Measurements from ENCODE around the gene VPREB1. TPM values are rescaled to one million over a fixed set of nuclear protein-coding genes. Genes with fewer than 3 reads are reported as not detected.
"Not testable (repeated sequence)": the region's sequence is repeated elsewhere in the genome, so short reads cannot be mapped to it uniquely, and the experiment has no call there.

Gene VPREB1
- total RNA-seq, 1 experiment from 2014 or later, result not detected

DNA sequence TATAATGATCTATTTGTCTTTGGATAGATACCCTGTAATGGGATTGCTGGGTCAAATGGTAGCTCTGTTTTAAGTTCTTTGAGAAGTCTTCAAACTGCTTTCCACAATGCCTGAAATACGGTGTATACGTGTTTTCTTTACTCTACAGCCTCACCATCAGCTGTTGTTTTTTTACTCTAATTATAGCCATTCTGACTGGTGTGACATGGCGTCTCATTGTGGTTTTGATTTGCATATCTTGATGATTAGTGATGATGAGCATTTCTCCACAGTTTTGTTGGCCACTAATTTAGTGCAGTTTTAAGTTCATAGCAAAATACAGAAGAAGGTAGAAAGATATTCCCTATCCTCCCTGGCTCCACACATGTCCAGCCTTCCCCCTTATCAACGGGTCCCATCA lies 26.3 kb upstream of the VPREB1 start:
- Histone ChIP-seq H3K4me2 (no peak overlapping the region), H3K27me3 (ENCODE audit: insufficient read depth, low read depth) (no peaks in the 10 kb centered on the region), H3K79me2 (ENCODE audit: low read depth) (no peaks in the 10 kb centered on the region), H3F3A (ENCODE audit: insufficient read depth, low read depth) (no peaks in the 10 kb centered on the region), H3K9me3 (ENCODE audit: insufficient read depth, low read depth) (no peaks in the 10 kb centered on the region), H3K36me3 (ENCODE audit: low read depth) (no peaks in the 10 kb centered on the region), H3K4me3 (no peak overlapping the region), H2AFZ (no peak overlapping the region), H3K27ac (no peak overlapping the region), H4K20me1 (ENCODE audit: insufficient read depth) (no peaks in the 10 kb centered on the region), H3K4me1 (replicated peaks; ENCODE audit: insufficient read depth) (no peaks in the 10 kb centered on the region), H3K9me2 (ENCODE audit: insufficient read depth) (no peaks in the 10 kb centered on the region)
- TF ChIP-seq EZH2 (IDR thresholded peaks at IDR 0.05; ENCODE audit: low read depth), result no peak
- TF ChIP-seq, protein P1, sequence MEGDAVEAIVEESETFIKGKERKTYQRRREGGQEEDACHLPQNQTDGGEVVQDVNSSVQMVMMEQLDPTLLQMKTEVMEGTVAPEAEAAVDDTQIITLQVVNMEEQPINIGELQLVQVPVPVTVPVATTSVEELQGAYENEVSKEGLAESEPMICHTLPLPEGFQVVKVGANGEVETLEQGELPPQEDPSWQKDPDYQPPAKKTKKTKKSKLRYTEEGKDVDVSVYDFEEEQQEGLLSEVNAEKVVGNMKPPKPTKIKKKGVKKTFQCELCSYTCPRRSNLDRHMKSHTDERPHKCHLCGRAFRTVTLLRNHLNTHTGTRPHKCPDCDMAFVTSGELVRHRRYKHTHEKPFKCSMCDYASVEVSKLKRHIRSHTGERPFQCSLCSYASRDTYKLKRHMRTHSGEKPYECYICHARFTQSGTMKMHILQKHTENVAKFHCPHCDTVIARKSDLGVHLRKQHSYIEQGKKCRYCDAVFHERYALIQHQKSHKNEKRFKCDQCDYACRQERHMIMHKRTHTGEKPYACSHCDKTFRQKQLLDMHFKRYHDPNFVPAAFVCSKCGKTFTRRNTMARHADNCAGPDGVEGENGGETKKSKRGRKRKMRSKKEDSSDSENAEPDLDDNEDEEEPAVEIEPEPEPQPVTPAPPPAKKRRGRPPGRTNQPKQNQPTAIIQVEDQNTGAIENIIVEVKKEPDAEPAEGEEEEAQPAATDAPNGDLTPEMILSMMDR (conservative IDR thresholded peaks at IDR 0.05), result no peak
- CTCF ChIA-PET, result interaction anchor here (0.5 kb wide), 1 partner anchor 266 kb away, joined by 3 read pairs; no protein-coding TSS in a partner anchor
- POLR2A ChIA-PET (ENCODE audit: unreplicated experiment), result no interaction called here
- BruUV-seq (replicated peaks), result no TSS peak
- no peak for DNase-seq
- intact Hi-C loops (cut with micrococcal nuclease; ENCODE audit: unreplicated experiment), result no loop called here

DNA sequence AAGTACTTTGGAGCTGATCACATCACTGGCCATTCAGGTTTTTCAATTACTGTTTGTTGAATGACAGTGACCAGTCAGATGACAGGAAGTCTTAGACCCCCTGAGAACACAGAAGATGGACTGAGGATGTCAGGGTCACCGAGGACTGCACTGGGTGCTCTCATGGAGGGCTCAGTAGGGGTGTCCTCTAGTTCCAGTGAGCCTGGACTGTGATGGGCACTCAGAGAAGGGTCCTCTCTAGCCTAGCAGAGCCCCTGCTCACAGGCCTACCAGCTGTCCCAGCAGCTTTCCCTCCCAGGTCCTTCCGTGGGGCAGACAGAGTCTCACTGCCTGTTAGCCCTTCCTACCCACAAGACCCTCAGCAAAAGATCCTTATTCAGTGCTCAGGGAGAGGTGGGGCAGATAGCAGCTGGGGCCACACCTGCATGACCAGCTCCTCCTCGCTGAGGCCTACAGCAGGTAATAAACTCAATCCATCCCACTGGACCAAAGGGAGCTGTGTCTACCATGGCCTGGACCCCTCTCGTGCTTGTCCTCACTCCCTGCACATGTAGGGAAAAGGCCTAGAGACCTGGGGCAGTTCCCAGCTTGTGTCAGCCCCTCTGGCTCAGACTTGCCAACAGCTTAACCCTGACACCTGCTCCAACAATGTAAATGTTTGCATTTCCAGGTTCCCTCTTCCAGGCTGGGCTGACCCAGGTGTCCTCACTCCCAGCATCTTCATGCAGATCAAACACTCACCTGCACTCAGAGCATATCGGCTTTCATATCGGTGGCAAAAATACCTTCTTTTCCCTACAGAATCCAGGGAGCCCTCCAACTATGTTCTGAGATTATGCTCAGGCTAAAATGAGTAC lies 25.2 kb upstream of the VPREB1 start:
- Histone ChIP-seq H3K4me2 (no peak overlapping the region), H4K20me1 (ENCODE audit: insufficient read depth) (no peaks in the 10 kb centered on the region), H3K27me3 (ENCODE audit: insufficient read depth, low read depth) (no peaks in the 10 kb centered on the region), H3K36me3 (ENCODE audit: low read depth) (no peaks in the 10 kb centered on the region), H3K79me2 (ENCODE audit: low read depth) (no peaks in the 10 kb centered on the region), H3K9me2 (ENCODE audit: insufficient read depth) (no peaks in the 10 kb centered on the region), H2AFZ (no peak overlapping the region), H3K4me3 (no peak overlapping the region), H3K27ac (no peak overlapping the region), H3K9me3 (ENCODE audit: insufficient read depth, low read depth) (no peaks in the 10 kb centered on the region), H3K4me1 (replicated peaks; ENCODE audit: insufficient read depth) (no peaks in the 10 kb centered on the region), H3F3A (ENCODE audit: insufficient read depth, low read depth) (no peaks in the 10 kb centered on the region)
- ChIA-PET POLR2A (ENCODE audit: unreplicated experiment) (no interaction called here), CTCF (no interaction called here)
- TF ChIP-seq, protein P1 (conservative IDR thresholded peaks at IDR 0.05), result no peak
- TF ChIP-seq EZH2 (IDR thresholded peaks at IDR 0.05; ENCODE audit: low read depth), result no peak
- intact Hi-C loops (cut with micrococcal nuclease; ENCODE audit: unreplicated experiment), result no loop called here
- BruUV-seq (replicated peaks), result no TSS peak
- no peak for DNase-seq

DNA sequence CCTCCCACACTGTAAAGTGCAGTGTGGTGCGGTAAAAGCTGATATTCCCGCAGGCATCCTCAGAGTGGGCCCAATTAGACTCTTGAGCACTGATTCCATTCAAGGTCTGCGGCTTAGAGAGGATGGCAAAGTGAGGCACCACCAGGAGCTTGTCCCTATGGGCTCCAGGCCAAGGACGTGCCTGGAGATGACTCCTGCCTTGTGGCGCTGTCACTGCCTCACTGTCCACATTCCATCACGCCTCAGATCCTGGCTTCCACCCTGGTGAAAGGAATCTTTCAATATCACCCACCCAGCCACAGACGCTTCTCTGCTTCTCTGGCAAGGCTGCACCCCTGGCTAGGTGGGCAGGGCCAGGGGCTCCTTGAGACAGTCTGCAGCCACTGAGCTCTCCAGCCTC lies 23.5 kb upstream of the VPREB1 start:
- H3K9me3 ChIP-seq (ENCODE audit: insufficient read depth, low read depth); POLR2A ChIA-PET (ENCODE audit: unreplicated experiment); H3K9me2 ChIP-seq (ENCODE audit: insufficient read depth); DNase-seq; BruUV-seq (replicated peaks); H2AFZ ChIP-seq; H4K20me1 ChIP-seq (ENCODE audit: insufficient read depth); H3K36me3 ChIP-seq (ENCODE audit: low read depth); H3K4me1 ChIP-seq (replicated peaks; ENCODE audit: insufficient read depth); CTCF ChIA-PET; H3F3A ChIP-seq (ENCODE audit: insufficient read depth, low read depth); H3K79me2 ChIP-seq (ENCODE audit: low read depth); H3K4me2 ChIP-seq; intact Hi-C loops (cut with micrococcal nuclease; ENCODE audit: unreplicated experiment); H3K27ac ChIP-seq; H3K4me3 ChIP-seq; H3K27me3 ChIP-seq (ENCODE audit: insufficient read depth, low read depth): not testable (repeated sequence)
